ENCODE data around the gene TENT4B. TPM values are rescaled to one million over a fixed set of nuclear protein-coding genes. Genes with fewer than 3 reads are reported as not detected.

The TENT4B gene
- total RNA-seq, 2 experiments from 2014 or later = 17.5 to 18.0 TPM

DNA sequence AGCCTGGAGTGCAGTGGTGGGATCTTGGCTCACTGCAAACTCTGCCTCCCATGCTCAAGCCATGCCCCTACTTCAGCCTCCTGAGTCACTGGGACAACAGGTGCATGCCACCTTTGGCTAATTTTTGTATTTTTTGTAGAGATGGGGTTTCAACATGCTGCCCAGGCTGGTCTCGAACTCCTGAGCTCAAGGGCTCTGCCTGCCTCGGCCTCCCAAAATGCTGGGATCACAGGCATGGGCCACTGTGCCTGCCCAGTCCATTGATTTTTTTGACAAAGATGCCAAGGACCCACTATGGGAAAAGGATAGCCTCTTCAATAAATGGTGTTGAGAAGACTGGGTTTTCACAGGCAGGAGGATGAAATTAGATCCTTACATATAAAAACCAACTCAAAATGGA lies 102.4 kb downstream of the TENT4B start:
- peaks cover 8% of the 10 kb centered on the region for H3K4me1 Mint-ChIP-seq
- CTCF ChIA-PET = interaction anchor here (0.9 to 2.1 kb wide), 4 partner anchors 11 to 231 kb away, joined by 3 to 6 read pairs (median 4); partner anchors contain the start of genes ADCY7 and CNEP1R1
- POLR2A ChIA-PET = interaction anchor here (2.0 to 37.2 kb wide), 2 partner anchors 11 to 19 kb away, joined by 6 to 686 read pairs; partner anchors contain the start of gene ADCY7

DNA sequence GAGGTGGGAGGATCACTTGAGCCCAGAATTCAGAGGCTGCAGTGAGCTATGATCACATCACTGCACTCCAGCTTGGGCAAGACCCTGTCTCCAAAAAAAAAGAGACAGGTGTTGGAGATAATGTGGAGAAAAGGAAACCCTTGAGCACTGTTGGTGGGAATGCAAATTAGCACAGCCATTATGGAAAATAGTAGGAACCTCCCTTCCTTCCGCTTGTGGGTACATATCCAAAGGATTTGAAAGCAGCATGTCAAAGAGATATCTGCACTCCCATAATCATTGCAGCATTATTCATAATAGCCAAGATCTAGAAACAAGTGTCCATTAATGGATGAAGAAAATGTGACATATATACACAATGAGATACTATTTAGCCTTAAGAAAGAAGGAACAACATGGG lies 103.5 kb downstream of the TENT4B start:
- CTCF ChIA-PET = no interaction called here
- Mint-ChIP-seq H3K27ac (no peak overlapping the region), H3K9me3 (no peaks in the 10 kb centered on the region), H3K4me3 (no peak overlapping the region), H3K4me1 (peaks cover 8% of the 10 kb centered on the region), H3K27me3 (peaks cover 1% of the 10 kb centered on the region), H3K36me3 (ENCODE audit: low read depth) (peaks cover 15% of the 10 kb centered on the region)
- POLR2A ChIA-PET = interaction anchor here (1.4 to 37.2 kb wide), 2 partner anchors 11 to 18 kb away, joined by 3 to 686 read pairs; partner anchors contain the start of gene ADCY7
- no peak for DNase-seq

More for the DNA sequence above, 102.4 kb downstream of the TENT4B start:
- no peak for DNase-seq
- Mint-ChIP-seq H3K4me3 (no peak overlapping the region), H3K36me3 (ENCODE audit: low read depth) (peaks cover 17% of the 10 kb centered on the region), H3K27ac (no peak overlapping the region), H3K27me3 (peaks cover 1% of the 10 kb centered on the region), H3K9me3 (no peaks in the 10 kb centered on the region)

DNA sequence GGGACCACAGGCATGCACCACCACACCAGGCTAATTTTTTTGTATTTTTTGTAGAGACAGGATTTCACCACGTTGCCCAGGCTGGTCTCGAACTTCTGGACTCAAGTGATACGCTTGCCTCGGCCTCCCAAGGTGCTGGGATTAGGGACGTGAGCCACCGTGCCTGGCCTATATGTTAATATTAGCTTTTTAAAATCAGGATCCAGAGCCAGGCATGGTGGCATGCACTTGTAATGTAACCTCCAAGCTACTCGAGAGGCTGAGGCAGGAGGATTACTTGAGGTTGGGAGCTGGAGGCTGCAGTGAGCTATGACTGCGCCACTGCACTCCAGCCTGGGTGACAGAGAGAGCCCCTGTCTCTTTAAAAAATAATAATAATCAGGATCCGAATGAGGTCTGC lies 104.8 kb downstream of the TENT4B start:
- no peaks in the 10 kb centered on the region for H3K9me3 Mint-ChIP-seq
- peaks cover 15% of the 10 kb centered on the region for H3K4me1 Mint-ChIP-seq
- H3K27ac Mint-ChIP-seq = no peak overlapping the region
- peak; percentile 9 for DNase-seq
- ChIA-PET CTCF (interaction anchor here (1.1 to 1.3 kb wide), 3 partner anchors 20 to 69 kb away, joined by 3 to 5 read pairs (median 5); no protein-coding TSS in a partner anchor), POLR2A (interaction anchor here (1.1 to 37.2 kb wide), 4 partner anchors 12 to 16 kb away, joined by 3 to 686 read pairs (median 4); partner anchors contain the start of gene ADCY7)
- peaks cover 1% of the 10 kb centered on the region for H3K27me3 Mint-ChIP-seq
- H3K36me3 Mint-ChIP-seq (ENCODE audit: low read depth) = peaks cover 19% of the 10 kb centered on the region
- H3K4me3 Mint-ChIP-seq = no peak overlapping the region

DNA sequence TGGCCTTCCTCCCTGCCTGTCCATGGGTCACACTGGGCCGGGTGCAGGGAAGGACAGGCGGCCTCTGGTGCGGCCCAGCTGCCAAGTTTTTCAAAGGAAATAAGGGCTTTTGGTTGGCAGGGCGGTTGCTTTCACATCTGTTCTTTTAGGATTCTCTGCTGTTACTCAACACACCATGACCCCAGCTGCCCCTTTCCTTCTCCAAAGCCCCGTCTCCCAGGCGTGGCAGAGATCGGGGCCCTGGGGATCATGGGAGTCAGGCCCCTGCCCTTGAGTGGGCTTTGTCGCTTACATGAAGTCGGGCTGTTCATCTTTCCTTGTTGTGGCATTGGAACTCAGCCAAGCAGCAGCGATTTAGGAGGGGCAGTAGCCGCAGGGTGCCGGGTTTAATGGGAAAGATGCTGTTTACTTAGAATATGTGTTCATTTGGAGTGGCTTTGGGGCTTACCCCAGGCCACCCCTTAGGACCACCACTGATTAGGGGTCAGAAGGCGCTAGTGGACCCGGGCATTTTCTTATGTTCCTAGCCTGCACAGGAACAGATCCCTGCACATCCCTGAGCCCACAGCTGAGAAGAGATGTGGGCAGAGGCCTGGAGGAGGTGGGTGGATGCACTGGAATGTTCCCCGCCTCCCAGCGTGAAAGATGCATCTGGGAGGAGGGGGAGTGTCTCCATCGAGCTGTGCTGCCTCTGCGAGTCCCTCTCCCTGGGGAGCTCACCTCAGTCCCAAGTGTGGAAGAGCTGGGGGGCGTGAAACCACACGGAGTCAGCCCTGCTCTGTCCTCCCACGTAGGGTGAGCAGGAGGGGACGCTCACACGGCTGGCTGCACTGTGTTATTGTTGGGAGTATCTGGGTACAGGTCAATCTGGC lies 106.5 kb downstream of the TENT4B start:
- DNase-seq = no peak
- Mint-ChIP-seq H3K4me3 (no peak overlapping the region), H3K4me1 (peaks cover 32% of the 10 kb centered on the region), H3K36me3 (ENCODE audit: low read depth) (peaks cover 22% of the 10 kb centered on the region), H3K27ac (no peak overlapping the region), H3K27me3 (peaks cover 1% of the 10 kb centered on the region), H3K9me3 (no peaks in the 10 kb centered on the region)
- ChIA-PET POLR2A (interaction anchor here (1.3 to 37.2 kb wide), 3 partner anchors 14 to 54 kb away, joined by 3 to 686 read pairs (median 5); partner anchors contain the start of gene ADCY7), CTCF (interaction anchor here (1.2 kb wide), 2 partner anchors 14 to 15 kb away, joined by 3 to 4 read pairs; no protein-coding TSS in a partner anchor)

DNA sequence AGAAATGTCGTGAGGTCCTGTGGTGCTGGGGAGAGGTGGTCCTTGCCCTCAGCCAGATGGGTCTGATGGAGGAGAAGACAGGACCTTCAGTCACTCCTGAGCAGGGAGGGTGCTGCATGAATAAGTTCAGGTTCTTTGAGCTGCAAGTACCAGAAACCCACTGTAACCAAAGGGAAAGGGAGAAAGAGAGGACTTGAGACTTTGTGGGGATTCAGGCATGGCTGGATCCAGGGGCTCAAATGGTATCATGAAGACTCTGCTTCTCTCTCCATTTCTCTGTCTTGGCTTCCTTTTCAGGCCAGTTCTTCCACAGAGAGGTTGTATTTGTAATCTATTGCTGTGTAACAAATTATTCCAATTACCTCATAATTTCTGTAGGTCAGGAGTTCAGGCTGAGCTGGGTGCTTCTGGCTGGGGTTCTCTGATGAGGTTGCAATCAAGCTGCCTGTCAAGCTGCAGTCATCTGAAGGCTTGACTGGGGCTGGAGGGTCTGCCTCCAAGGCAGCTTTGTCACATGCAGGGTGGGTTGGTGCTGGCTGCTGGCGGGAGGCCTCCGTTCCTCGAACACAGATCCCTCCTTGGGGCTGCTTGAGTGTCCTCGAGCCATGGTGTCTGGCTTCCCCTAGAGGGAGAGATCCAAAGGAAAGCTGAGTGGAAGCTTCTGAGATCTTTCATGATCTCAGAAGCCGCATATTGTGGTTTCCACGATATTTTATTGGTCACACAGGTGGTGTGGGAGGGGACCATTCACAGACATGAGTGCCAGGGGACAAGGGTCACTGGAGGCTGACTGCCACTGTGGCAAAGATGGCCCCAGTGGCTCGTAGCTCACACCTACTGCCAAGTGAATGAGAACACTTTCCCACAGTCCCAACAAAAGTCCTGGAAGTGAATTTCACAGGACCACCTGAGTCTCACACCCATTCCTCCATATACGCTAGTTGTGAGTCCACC lies 107.4 kb downstream of the TENT4B start:
- DNase-seq = no peak
- H3K4me3 Mint-ChIP-seq = no peak overlapping the region
- H3K36me3 Mint-ChIP-seq (ENCODE audit: low read depth) = peaks cover 23% of the 10 kb centered on the region
- no peak overlapping the region for H3K27ac Mint-ChIP-seq
- no peaks in the 10 kb centered on the region for H3K9me3 Mint-ChIP-seq
- ChIA-PET POLR2A (interaction anchor here (1.0 to 37.2 kb wide), 4 partner anchors 3 to 56 kb away, joined by 3 to 686 read pairs (median 346); partner anchors contain the start of gene ADCY7), CTCF (interaction anchor here (1.2 to 1.8 kb wide), 2 partner anchors 15 to 235 kb away, joined by 4 to 5 read pairs; partner anchors contain the start of gene CNEP1R1)
- peaks cover 41% of the 10 kb centered on the region for H3K4me1 Mint-ChIP-seq
- H3K27me3 Mint-ChIP-seq = peaks cover 1% of the 10 kb centered on the region

DNA sequence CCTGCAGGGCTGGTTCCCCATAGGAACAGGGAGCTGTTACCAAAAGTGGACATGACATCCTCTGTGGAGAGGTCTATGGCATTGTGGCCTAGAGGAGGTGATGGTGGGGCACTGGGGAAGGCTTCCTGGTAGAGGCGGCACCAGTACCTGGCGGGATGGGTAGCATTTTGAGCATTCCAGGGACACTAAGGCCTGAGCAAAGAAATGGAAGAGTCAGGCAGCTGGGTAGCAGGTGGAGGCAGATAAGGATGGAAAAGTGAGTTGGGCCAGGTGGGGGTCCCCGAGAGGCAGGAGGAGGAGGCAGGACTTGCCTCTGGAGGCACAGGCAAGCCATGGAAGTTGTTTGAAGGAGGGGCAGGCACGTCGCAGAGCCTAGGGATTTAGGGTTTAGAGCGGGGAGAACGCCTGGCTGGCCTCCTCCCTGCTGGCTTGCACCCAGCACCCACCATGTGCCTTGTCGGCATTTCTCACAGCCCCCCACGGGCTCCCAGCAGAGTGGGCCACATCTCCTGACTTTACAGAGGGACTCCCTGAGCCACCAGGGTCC lies 108.1 kb downstream of the TENT4B start:
- ChIA-PET POLR2A (interaction anchor here (1.0 to 37.2 kb wide), 5 partner anchors 4 to 108 kb away, joined by 3 to 686 read pairs (median 5); partner anchors contain the start of genes ADCY7 and BRD7), CTCF (interaction anchor here (1.2 to 1.8 kb wide), 2 partner anchors 15 to 236 kb away, joined by 4 to 5 read pairs; partner anchors contain the start of gene CNEP1R1)
- peaks cover 23% of the 10 kb centered on the region for H3K36me3 Mint-ChIP-seq (ENCODE audit: low read depth)
- no peaks in the 10 kb centered on the region for H3K9me3 Mint-ChIP-seq
- H3K27ac Mint-ChIP-seq = no peak overlapping the region
- H3K27me3 Mint-ChIP-seq = peaks cover 1% of the 10 kb centered on the region
- H3K4me1 Mint-ChIP-seq = peaks cover 48% of the 10 kb centered on the region
- H3K4me3 Mint-ChIP-seq = no peak overlapping the region
- no peak for DNase-seq

DNA sequence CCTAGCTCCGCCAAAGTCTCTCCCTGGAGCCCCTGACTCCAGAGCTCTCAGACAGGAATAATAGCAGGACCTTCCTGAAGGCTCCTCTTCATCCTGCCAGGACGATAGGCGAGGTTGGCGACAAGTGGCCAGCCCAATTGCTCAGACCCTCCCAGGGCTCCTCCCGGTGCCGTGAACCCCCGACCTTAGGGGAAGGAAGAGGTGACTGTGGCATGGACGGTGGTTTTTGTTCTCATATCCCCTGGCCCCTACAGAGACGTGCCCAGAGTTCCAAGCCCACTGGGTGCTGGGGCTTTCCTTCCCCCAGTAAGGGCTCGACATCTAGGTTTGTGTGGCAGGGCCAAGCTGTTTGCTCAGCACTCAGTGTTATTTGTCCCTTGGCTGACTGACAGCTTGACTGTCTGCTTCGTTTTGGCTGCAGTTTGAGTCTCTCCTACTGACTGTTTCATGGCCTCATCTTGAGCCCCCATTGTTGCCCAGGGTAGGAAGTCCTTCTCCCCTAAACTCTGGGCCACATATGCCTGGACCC lies 108.7 kb downstream of the TENT4B start:
- ChIA-PET POLR2A (interaction anchor here (1.5 to 37.2 kb wide), 4 partner anchors 4 to 108 kb away, joined by 3 to 686 read pairs (median 346); partner anchors contain the start of genes ADCY7 and BRD7), CTCF (interaction anchor here (0.9 to 1.8 kb wide), 3 partner anchors 12 to 237 kb away, joined by 3 to 5 read pairs (median 4); partner anchors contain the start of gene CNEP1R1)
- Mint-ChIP-seq H3K4me1 (peaks cover 49% of the 10 kb centered on the region), H3K27me3 (no peaks in the 10 kb centered on the region), H3K36me3 (ENCODE audit: low read depth) (peaks cover 28% of the 10 kb centered on the region), H3K4me3 (no peak overlapping the region), H3K9me3 (no peaks in the 10 kb centered on the region), H3K27ac (no peak overlapping the region)
- no peak for DNase-seq

DNA sequence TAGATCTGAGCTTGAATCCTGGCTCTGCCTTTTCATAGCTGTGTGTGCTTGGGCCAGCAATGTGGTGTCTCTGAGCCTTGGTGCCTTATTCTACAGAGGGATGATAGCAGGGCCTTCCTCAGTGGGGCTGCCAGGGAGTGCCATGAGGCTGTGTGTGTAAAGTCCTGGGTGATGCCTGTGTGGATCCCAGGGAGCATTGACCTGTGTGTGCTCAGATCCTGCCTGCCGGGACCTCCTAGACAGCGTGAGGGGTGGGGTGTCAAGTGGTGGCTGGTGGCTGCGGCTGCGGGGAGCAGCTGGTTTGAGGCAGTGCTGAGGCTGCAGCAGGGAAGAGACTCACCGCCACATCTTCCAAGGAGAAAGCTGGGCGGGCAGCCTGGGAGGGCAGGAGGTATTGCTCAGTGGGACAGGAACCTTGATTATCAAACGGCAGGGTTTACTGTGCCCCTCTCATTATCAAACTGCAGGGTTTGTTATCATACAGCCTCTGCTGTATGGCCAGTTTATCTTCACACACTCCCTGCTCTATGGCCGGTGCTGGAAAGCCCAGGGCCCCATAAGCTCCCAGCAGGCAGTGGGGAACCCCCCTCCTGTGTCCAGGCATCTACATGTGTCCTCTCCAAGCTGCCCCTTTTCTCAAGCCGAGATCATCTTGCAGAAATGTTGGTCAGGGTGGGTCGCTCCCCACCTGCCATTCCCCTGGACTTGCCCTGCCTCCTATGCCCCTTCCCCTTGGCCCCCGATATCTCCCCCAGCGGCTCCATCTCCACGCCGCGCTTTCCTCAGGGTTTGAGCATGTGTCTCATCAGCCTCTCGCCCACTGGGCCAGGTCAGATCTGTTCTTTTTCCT lies 110.2 kb downstream of the TENT4B start:
- DNase-seq = no peak
- no peak overlapping the region for H3K4me3 Mint-ChIP-seq
- no peaks in the 10 kb centered on the region for H3K9me3 Mint-ChIP-seq
- H3K36me3 Mint-ChIP-seq (ENCODE audit: low read depth) = peaks cover 40% of the 10 kb centered on the region
- CTCF ChIA-PET = interaction anchor here (0.9 to 4.1 kb wide), 3 partner anchors 10 to 64 kb away, joined by 3 to 37 read pairs (median 4); no protein-coding TSS in a partner anchor
- H3K27ac Mint-ChIP-seq = peak overlapping the region; percentile 91
- H3K4me1 Mint-ChIP-seq = peaks cover 54% of the 10 kb centered on the region
- POLR2A ChIA-PET = interaction anchor here (1.0 to 37.2 kb wide), 4 partner anchors 6 to 483 kb away, joined by 3 to 686 read pairs (median 344); partner anchors contain the start of genes ADCY7 and BRD7
- no peaks in the 10 kb centered on the region for H3K27me3 Mint-ChIP-seq

DNA sequence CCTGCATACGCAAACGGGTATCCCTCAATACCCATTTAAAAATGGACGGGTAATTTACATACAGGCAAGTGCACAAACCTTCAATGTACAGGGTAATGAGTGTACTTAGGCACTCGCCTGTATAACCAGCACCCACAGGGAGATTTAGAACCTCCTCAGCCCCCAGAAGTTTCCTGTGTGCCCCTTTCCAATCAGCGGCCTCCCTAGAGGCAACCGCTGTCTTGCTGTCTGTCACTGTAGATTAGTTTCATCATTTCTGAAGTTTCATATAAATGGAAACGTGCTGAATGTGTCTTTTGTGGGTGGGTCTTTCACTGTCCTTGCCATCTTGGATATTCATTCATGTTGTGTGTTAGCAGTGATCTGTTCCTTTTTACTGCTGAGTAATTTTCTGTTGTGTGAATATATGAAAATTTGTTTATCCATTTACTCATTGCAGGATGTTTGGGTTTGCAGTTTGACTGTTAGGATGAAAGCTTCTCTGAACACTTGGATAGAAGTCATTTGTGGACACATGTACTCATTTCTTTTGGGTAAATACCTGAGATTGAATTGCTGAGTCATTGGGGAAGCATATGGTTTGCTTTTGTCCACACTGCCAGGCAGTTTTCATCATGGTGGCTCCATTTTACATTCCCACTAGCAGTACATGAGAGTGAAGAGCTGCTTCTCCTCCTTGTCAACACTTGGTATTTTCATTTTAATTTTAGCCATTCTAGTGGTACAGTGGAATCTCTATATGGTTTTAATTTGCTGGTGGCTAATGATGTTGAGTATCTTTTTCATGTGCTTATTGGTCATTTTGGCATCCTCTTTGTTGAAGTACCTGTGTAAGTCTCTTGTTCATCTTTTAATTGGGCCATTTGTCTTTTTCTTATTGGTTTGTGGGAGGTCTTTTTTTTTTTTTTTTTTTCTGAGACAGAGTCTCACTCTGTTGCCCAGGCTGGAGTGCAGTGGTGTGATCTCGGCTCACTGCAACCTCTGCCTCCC lies 111.1 kb downstream of the TENT4B start:
- H3K4me3 Mint-ChIP-seq = no peak overlapping the region
- no peaks in the 10 kb centered on the region for H3K9me3 Mint-ChIP-seq
- POLR2A ChIA-PET = interaction anchor here (1.0 to 37.2 kb wide), 5 partner anchors 7 to 112 kb away, joined by 4 to 686 read pairs (median 5); partner anchors contain the start of genes ADCY7 and TENT4B
- no peak for DNase-seq
- H3K27ac Mint-ChIP-seq = peak overlapping the region; percentile 91
- peaks cover 64% of the 10 kb centered on the region for H3K4me1 Mint-ChIP-seq
- peaks cover 48% of the 10 kb centered on the region for H3K36me3 Mint-ChIP-seq (ENCODE audit: low read depth)
- no peaks in the 10 kb centered on the region for H3K27me3 Mint-ChIP-seq
- CTCF ChIA-PET = interaction anchor here (4.1 to 5.5 kb wide), 2 partner anchors 10 to 15 kb away, joined by 34 to 37 read pairs; no protein-coding TSS in a partner anchor

DNA sequence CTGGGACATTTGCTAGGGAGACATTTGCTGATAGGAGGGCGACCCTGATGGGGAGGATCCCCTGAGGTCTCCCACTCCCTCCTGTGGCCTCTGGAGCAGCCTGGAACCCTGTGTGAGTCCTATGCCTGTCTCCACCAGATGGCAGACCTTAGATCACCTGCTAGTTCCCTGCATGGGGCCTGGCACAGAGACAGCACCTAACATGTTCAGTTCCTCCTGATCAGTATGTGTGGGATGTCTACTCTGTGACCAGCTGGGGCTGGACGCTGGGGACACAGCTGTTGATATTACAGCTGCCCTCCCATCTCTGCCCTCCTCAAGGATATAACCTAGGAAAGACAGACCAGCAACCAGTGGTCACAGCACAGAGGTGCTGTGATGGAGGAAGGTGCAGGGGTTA lies 112.2 kb downstream of the TENT4B start:
- H3K4me3 Mint-ChIP-seq = peak overlapping the region; percentile 62
- CTCF ChIA-PET = interaction anchor here (0.8 to 5.5 kb wide), 6 partner anchors 9 to 102 kb away, joined by 3 to 37 read pairs (median 6); no protein-coding TSS in a partner anchor
- POLR2A ChIA-PET = interaction anchor here (1.3 to 37.2 kb wide), 5 partner anchors 8 to 73 kb away, joined by 3 to 686 read pairs (median 6); partner anchors contain the start of gene ADCY7
- peaks cover 74% of the 10 kb centered on the region for H3K4me1 Mint-ChIP-seq
- no peaks in the 10 kb centered on the region for H3K27me3 Mint-ChIP-seq
- H3K27ac Mint-ChIP-seq = peak overlapping the region; percentile 91
- peaks cover 50% of the 10 kb centered on the region for H3K36me3 Mint-ChIP-seq (ENCODE audit: low read depth)
- no peaks in the 10 kb centered on the region for H3K9me3 Mint-ChIP-seq
- DNase-seq = peak; percentile 56
